ENCODE measurements around the gene CARD8.

DNA sequence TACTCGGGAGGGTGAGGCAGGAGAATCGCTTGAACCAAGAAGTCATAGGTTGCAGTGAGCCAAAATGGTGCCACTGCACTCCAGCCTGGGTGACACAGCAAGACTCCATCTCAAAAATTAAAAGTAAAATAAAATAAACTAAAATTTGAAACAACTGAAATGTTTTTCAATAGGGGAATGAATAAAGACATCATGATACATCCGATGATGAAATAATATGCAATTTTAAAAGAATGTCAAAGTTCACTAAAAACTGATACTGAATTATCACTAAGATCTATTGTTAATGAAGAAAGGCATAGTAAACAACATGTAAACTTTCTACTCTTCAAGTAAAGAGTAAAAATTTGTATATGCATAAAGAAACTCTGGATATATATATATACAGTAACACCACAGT, 8.5 kb downstream of the CARD8 start:
- TF ChIP-seq, protein P1, sequence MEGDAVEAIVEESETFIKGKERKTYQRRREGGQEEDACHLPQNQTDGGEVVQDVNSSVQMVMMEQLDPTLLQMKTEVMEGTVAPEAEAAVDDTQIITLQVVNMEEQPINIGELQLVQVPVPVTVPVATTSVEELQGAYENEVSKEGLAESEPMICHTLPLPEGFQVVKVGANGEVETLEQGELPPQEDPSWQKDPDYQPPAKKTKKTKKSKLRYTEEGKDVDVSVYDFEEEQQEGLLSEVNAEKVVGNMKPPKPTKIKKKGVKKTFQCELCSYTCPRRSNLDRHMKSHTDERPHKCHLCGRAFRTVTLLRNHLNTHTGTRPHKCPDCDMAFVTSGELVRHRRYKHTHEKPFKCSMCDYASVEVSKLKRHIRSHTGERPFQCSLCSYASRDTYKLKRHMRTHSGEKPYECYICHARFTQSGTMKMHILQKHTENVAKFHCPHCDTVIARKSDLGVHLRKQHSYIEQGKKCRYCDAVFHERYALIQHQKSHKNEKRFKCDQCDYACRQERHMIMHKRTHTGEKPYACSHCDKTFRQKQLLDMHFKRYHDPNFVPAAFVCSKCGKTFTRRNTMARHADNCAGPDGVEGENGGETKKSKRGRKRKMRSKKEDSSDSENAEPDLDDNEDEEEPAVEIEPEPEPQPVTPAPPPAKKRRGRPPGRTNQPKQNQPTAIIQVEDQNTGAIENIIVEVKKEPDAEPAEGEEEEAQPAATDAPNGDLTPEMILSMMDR (IDR thresholded peaks at IDR 0.05; ENCODE audit: insufficient read depth, low read length, poor library complexity, severe bottlenecking), result no peak
- no peak for TF ChIP-seq EZH2phosphoT487 (conservative IDR thresholded peaks at IDR 0.05; ENCODE audit: low read length)

All from SU-DHL-6 (cell line).